GM21737 (cell line): Measurements from ENCODE around the gene PTTG1IP.
"Not testable (repeated sequence)": the region's sequence is repeated elsewhere in the genome, so short reads cannot be mapped to it uniquely, and the experiment has no call there.

ENCODE experiments used
- ATAC-seq: cut with Tn5 transposase; IDR thresholded peaks from one replicate; pipeline ENCODE4 v1.9.1; 2021; ENCODE audit warnings: mild to moderate bottlenecking, moderate library complexity; ENCODE audit not compliant: unreplicated experiment

PTTG1IP gene, protein sequence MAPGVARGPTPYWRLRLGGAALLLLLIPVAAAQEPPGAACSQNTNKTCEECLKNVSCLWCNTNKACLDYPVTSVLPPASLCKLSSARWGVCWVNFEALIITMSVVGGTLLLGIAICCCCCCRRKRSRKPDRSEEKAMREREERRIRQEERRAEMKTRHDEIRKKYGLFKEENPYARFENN

GRCh38 chr21:44873356-44874239 lies at the start of gene PTTG1IP:
Gene PTTG1IP, minus strand, starts transcription at chr21:44873690. Its CDS starts 74 bp downstream, at chr21:44873616.
- ATAC-seq, result peak; percentile 67

DNA sequence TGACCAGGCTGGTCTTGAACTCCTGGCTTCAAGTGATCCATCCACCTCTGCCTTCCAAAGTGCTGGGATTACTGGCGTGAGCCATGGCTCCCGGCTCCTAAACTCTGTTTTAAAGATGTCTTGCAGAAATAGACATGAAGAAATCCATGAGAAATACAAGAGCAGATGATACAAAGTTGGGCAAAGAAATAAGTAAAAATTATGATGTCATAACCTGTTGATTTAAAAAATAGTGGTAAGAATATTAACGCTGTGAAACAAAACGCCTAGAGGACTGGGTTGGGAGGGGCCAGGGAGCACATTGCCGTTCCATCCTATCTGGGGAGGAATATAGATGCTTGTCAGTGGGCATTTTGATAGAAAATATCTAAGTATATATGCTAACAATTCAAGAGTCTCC lies 48.4 kb upstream of the PTTG1IP start:
- no peak for ATAC-seq

DNA sequence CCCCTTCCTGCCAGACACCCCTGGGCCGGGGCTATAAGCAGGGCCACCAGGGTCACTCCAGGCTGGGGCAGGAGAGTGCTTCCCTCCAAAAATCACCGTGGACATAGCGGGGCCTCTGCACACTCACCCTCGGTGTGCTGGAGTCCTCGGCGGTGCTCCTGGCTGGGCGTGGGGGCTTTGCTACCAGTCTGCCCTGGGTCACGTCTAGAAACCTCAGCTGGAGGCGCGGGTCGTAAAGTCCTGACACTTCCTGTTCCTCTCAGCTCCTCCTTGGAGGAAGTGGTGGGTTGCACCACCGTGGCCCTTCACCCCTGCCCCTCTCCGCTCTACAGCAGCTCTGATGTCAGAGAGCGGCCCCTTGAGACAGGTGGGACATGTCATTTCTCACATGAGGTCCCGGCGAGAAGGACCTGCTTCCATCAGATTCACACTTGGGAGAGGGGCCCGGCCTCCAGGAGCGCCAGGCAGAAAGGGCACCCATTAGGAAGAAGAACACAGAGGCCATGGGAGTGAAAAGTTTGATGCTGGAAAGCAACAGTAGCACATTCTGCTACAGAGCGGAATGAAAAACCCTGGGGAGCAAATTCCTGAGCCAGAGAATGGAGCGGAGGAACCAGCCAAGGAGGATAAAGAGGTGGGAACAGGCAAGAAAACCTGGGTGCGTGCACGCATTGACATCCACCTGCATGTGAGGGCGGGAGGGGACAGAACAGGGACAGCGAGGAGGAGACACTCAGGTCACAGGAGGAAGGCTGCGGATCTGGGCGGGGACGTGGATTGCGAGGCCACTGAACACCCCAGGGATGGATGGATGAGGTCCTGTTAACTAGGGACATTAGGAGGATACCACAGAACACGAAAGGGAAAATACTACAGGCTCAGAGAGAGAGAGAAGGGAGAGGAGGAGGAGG lies 47.5 kb upstream of the PTTG1IP start, which contains the start of gene ITGB2:
TSS of gene ITGB2 (minus strand) at position 206 of the 911 bp plus-strand sequence. CDS start 10,117 bp downstream, outside the sequence.
- peak; percentile 64 for ATAC-seq

DNA sequence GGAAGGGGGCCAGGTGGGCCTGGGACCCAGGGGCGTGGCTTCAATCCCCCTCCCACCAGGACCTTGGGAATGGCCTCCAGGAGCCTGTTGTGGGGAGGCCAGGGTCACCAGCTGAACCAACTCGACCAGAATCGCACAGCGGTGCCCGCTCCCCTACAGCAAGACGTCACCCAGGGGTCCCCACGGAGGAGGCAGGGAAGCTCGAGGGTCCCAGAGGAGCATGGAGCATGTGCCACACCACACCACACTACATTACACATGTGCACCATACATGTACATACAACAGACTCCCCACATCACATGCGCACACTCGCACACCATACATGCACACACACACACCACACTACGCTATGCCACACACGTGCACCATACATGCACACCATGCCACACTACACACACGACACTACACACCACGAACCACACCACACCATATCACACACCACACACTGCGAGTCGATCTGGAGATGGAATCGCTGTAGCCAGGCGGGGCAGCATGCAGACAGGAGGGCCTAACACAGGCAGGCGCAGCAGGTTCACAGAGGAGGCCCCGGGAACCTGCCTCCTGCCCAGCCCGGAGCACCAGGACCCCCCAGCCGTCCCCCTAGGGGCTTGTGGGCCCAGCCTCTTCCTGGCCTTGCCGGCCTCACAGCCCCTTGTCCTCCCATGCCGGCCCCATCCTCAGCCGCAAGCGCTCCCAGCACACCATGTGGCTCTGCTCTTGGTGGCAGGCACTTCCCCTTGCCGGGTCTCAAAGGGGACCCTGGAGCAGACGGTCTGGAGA lies 46.6 kb upstream of the PTTG1IP start:
- ATAC-seq, result peak; percentile 18

DNA sequence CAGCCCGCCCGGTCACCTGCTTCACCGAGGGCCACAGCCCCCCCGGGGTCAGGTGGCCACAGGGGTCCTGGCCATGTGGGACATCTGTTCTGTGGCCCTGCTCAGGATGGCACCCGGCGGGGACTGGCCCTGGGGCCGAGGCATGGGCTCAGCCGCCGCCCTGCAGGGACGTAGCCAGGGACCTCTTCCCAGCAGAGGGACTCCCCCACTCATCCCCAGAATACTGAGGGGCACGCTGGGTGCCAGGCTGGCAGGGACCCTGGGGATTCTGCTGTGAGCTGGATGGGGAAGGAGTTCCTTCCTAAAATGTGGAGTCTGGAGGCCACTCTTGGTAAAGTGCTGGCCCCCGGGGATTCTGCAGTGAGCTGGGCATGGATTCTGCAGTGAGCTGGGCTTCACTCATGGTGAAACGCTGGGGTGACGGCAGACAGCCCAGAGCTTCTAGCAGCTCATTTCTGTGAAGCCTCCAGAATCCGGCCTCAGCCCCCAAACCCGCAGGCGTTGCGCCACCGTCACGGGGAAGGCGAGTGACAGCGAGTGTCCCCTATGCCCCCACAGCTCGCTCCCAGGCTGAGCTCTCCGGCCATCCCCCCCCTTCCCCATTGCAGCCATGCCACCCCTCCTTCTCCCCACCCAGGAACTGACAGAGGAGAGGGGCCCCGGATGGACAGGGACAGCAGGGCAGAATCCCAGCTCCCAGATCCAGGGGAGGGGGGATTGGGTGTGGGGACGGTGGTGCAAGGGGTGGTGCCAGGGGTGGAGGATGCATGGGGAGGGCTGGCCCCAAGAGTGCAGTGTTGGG lies 45.8 kb upstream of the PTTG1IP start:
- no peak for ATAC-seq

DNA sequence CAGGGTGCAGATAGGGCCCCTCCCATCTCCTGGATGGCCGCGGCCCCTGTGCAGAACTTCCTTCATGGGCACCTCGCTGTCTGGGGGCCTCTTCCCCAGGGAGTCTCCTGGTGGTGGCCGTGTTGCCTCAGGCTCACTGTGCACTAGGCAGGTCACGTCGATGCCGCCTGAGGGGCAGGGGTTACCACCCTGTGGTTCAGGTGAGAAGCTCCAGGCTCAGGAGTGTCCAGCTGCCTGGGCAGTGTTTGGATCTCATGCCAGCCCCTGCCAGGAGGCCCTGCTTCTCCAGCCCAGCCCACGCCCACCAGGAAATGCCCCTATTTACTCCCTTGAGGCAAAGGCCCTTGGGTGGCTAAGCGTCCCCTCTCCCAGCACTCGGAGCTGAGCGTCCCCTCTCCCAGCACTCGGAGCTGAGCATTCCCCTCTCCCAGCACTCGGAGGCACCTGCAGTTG lies 45.1 kb upstream of the PTTG1IP start:
- ATAC-seq, result no peak

DNA sequence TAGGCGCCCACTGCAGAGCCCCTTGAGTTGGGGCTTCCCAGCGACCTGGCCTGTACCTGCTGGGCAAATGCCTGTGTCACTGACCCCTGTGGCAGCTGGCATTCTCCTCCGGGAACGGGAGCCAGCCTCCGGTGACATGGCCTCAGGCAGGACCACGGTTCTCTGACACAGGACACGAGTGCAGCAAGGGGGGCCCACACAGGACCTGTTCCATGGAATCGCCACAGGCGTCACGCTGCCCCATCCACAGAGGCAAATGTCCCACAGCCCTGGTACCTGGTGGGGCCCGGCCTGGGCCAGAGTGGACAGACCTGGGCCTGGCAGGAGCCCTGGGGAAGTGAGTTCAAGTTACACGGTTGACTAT lies 44.6 kb upstream of the PTTG1IP start:
- no peak for ATAC-seq

DNA sequence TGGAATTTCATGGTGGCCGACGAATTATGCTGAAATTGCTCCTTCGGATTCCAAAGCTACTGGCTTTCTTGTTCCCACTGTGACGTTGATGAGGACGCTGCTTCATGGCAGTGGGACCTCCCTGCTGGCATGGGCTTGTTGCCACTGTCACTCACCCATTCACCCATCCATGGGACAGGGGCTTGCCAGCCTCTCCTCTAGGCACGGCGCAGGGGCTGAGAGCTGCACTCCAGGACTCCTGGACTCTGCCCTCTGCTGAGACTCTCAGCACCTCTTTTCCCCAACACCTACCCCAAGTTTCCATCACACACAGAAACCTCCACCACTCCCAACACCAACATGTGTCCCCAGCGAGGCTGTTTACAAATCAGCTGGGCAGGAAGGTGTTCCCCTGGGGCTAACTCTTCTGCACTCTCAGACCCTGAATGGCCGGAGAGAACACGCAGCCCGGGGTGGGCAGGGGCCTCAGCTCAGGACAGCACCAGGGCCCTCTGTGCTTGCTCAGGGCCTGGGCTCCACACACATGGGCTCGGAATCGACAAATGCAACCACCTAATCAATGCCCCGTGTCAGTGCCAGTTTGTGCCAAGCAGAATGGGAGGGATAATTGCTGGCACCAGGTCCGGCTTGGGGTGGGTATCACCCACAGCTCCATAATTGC lies 44.1 kb upstream of the PTTG1IP start:
- no peak for ATAC-seq

- no peak for ATAC-seq
Observed at GRCh38 chr21:44916965-44917364, 43.5 kb upstream of the PTTG1IP start.

DNA sequence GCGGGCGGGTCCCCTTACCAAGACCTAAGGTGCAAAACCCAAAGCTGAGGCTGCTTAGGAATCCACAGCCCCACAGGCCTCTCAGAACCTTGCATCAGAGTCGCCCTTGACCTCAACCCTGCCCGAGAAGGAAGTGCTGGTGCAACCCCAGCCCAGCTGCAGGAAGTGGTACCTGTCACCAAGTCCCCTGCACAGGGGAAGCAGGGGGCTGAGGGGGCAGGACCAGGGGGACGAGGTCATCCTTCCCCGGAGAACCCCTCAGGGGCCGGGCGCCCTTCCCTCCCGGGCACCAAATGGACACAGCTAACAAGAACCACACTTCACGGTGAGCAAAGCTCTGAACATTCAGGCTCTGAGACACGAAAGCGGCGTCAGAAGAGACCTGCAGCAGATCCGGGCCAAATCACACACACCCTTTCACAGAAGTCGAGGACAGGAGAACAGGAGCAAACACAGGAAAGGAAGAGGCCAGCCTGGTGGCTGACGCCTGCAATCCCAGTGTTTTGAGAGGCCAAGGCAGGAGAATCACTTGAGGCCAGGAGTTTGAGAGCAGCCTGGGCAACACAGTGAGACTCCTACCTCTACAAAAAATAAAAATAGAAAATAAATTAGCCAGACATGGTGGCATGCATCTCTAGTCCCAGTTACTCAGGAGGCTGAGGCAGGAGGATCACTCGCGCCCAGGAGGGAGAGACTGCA lies 40.8 kb upstream of the PTTG1IP start:
- ATAC-seq, result no peak

GRCh38 chr21:44913425-44914175 lies 40.1 kb upstream of the PTTG1IP start:
- no peak for ATAC-seq

DNA sequence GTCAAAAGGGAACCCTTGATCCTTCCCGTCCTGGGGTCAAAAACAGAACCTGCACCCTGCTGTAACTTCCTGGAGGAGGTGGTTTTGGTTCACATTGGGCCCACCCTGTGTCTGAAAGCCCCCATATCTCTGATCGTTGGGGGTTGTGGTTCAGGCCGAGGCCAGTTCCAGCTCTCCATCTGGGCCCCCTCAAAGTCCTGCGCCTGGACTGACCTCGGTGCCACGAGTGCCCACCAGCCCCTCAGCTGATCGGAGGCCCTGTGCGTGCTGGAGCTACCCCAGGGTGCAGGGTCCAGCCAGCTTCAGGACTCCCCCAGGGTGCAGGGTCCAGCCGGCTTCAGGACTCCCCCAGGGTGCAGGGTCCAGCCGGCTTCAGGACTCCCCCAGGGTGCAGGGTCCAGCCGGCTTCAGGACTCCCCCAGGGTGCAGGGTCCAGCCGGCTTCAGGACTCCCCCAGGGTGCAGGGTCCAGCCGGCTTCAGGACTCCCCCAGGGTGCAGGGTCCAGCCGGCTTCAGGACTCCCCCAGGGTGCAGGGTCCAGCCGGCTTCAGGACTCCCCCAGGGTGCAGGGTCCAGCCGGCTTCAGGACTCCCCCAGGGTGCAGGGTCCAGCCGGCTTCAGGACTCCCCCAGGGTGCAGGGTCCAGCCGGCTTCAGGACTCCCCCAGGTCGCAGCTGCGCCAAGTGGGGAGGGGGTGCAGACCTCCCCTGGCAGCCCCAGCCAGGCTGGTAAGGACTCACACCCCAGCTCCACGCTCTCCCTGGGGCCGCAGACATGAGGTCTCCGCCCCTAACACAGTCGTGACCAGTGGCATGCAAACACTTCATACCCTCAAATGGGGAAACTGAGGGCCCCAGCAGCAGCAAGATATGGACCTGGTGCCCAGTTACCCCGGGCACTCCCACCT lies 39.3 kb upstream of the PTTG1IP start:
- ATAC-seq, result not testable (repeated sequence)

DNA sequence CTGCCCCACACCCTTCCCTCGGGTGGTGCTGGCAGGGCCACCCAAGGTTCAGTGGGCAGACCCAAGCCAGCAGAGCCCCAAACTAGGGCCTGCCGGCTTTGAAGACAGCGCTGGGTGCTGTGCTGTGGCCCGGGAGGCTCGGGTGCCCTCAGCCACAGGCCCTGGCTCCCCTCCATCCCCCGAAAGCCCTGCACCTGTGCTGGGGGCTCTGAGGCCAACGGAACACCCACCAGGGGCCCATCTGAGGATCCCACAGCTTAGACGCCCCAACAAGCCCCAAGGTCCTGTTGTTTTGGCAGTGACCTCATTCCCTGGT lies 38.6 kb upstream of the PTTG1IP start:
- ATAC-seq, result no peak

- ATAC-seq, result no peak
Observed at GRCh38 chr21:44911384-44912157, 38.1 kb upstream of the PTTG1IP start.

DNA sequence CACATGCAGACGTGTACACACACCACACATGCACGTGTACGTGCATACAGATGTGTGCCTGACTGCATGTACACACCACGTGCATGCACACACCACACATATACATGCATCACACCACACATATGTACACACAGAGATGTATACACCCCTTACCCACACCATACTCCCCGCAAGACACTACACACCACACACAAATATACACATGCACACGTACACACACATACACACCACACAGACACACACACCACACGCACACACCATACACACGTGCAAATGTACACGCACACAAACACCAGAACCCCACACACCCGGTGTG lies 37.5 kb upstream of the PTTG1IP start:
- no peak for ATAC-seq
